ENCODE results near the gene CCDC106.

The CCDC106 gene

GRCh38 chr19:55689411-55690108, 41.5 kb downstream of the CCDC106 start:
- Mint-ChIP-seq H3K27me3 (no peaks in the 10 kb centered on the region), H3K9me3 (no peaks in the 10 kb centered on the region), H3K4me1 (peaks cover 23 to 47% of the 10 kb centered on the region in 2 donors), H3K27ac (peak overlapping the region; percentile 59), H3K4me3 (no peak overlapping the region), H3K36me3 (peaks cover 41 to 64% of the 10 kb centered on the region in 2 donors)
- DNase-seq (no peak), ATAC-seq (replicated peaks) (no peak)

GRCh38 chr19:55690109-55690768, 42.2 kb downstream of the CCDC106 start:
- Mint-ChIP-seq H3K9me3 (no peaks in the 10 kb centered on the region), H3K36me3 (peaks cover 41 to 61% of the 10 kb centered on the region in 2 donors), H3K27ac (no peak overlapping the region), H3K4me1 (peaks cover 23 to 46% of the 10 kb centered on the region in 2 donors), H3K27me3 (no peaks in the 10 kb centered on the region), H3K4me3 (no peak overlapping the region)
- DNase-seq: no peak
- no peak for ATAC-seq (replicated peaks)

- H3K9me3 Mint-ChIP-seq: no peaks in the 10 kb centered on the region
- no peak overlapping the region for H3K4me3 Mint-ChIP-seq
- H3K27me3 Mint-ChIP-seq: no peaks in the 10 kb centered on the region
- peak overlapping the region; percentile 28 for H3K27ac Mint-ChIP-seq
- peaks cover 43 to 62% of the 10 kb centered on the region in 2 donors for H3K36me3 Mint-ChIP-seq
- ATAC-seq (replicated peaks): no peak
- peaks cover 19 to 39% of the 10 kb centered on the region in 2 donors for H3K4me1 Mint-ChIP-seq
- no peak for DNase-seq
Measured at GRCh38 chr19:55690769-55691545, 42.9 kb downstream of the CCDC106 start.

GRCh38 chr19:55691561-55692481, 43.8 kb downstream of the CCDC106 start:
- Mint-ChIP-seq H3K27me3 (no peaks in the 10 kb centered on the region), H3K36me3 (peaks cover 46 to 62% of the 10 kb centered on the region in 2 donors), H3K9me3 (no peaks in the 10 kb centered on the region), H3K27ac (no peak overlapping the region), H3K4me3 (no peak overlapping the region), H3K4me1 (peaks cover 12 to 36% of the 10 kb centered on the region in 2 donors)
- DNase-seq (no peak), ATAC-seq (replicated peaks) (no peak)

GRCh38 chr19:55692681-55693081, 44.7 kb downstream of the CCDC106 start:
- Mint-ChIP-seq H3K36me3 (peaks cover 49 to 65% of the 10 kb centered on the region in 2 donors), H3K27ac (no peak overlapping the region), H3K4me3 (no peak overlapping the region), H3K9me3 (no peaks in the 10 kb centered on the region), H3K4me1 (peaks cover 6 to 28% of the 10 kb centered on the region in 2 donors), H3K27me3 (no peaks in the 10 kb centered on the region)
- DNase-seq (no peak), ATAC-seq (replicated peaks) (no peak)

- no peak overlapping the region for H3K4me3 Mint-ChIP-seq
- peaks cover 52 to 64% of the 10 kb centered on the region in 2 donors for H3K36me3 Mint-ChIP-seq
- ATAC-seq (replicated peaks): no peak
- H3K4me1 Mint-ChIP-seq: peaks cover 2 to 21% of the 10 kb centered on the region in 2 donors
- H3K27ac Mint-ChIP-seq: no peak overlapping the region
- no peak for DNase-seq
- H3K27me3 Mint-ChIP-seq: no peaks in the 10 kb centered on the region
- H3K9me3 Mint-ChIP-seq: no peaks in the 10 kb centered on the region
Measured at GRCh38 chr19:55693336-55693974, 45.4 kb downstream of the CCDC106 start.

GRCh38 chr19:55694241-55694655, 46.2 kb downstream of the CCDC106 start:
- Mint-ChIP-seq H3K27me3 (no peaks in the 10 kb centered on the region), H3K4me3 (no peak overlapping the region), H3K4me1 (peaks cover 2 to 13% of the 10 kb centered on the region in 2 donors), H3K9me3 (no peaks in the 10 kb centered on the region), H3K27ac (peak overlapping the region; percentile 47), H3K36me3 (peaks cover 52 to 63% of the 10 kb centered on the region in 2 donors)
- DNase-seq (no peak), ATAC-seq (replicated peaks) (no peak)

GRCh38 chr19:55694656-55695491, 46.9 kb downstream of the CCDC106 start:
- no peaks in the 10 kb centered on the region for H3K27me3 Mint-ChIP-seq
- H3K9me3 Mint-ChIP-seq: no peaks in the 10 kb centered on the region
- peaks cover 46 to 58% of the 10 kb centered on the region in 2 donors for H3K36me3 Mint-ChIP-seq
- no peak for ATAC-seq (replicated peaks)
- no peak for DNase-seq
- no peak overlapping the region for H3K4me3 Mint-ChIP-seq
- peak overlapping the region; percentile 47 for H3K27ac Mint-ChIP-seq
- peaks cover 0 to 7% of the 10 kb centered on the region in 2 donors for H3K4me1 Mint-ChIP-seq

- Mint-ChIP-seq H3K27ac (peak overlapping the region; percentile 14), H3K27me3 (no peaks in the 10 kb centered on the region), H3K9me3 (no peaks in the 10 kb centered on the region), H3K4me3 (no peak overlapping the region), H3K4me1 (peaks cover 0 to 7% of the 10 kb centered on the region in 2 donors), H3K36me3 (peaks cover 46 to 59% of the 10 kb centered on the region in 2 donors)
- no peak for DNase-seq
- ATAC-seq (replicated peaks): no peak
Measured at GRCh38 chr19:55695511-55696290, 47.7 kb downstream of the CCDC106 start.

GRCh38 chr19:55696301-55697068, 48.5 kb downstream of the CCDC106 start:
- Mint-ChIP-seq H3K4me3 (no peak overlapping the region), H3K9me3 (no peaks in the 10 kb centered on the region), H3K4me1 (peaks cover 0 to 7% of the 10 kb centered on the region in 2 donors), H3K36me3 (peaks cover 42 to 54% of the 10 kb centered on the region in 2 donors), H3K27me3 (no peaks in the 10 kb centered on the region), H3K27ac (peak overlapping the region; percentile 65)
- no peak for ATAC-seq (replicated peaks)
- no peak for DNase-seq

- ATAC-seq (replicated peaks) (no peak), DNase-seq (no peak)
- H3K4me3 Mint-ChIP-seq: no peak overlapping the region
- H3K27ac Mint-ChIP-seq: peak overlapping the region; percentile 65
- peaks cover 40 to 54% of the 10 kb centered on the region in 2 donors for H3K36me3 Mint-ChIP-seq
- no peaks in the 10 kb centered on the region for H3K9me3 Mint-ChIP-seq
- H3K4me1 Mint-ChIP-seq: peaks cover 2 to 7% of the 10 kb centered on the region in 2 donors
- H3K27me3 Mint-ChIP-seq: no peaks in the 10 kb centered on the region
Measured at GRCh38 chr19:55697069-55697440, 49.0 kb downstream of the CCDC106 start.

Measured in stimulated activated naive B cell treated with anti-CD40 and anti-IgM and Interleukin-4, amounts not matched to agents 10 μg/mL and 1 μg/mL and 100 μg/mL, for 72 hours (primary cell).